Keratinocyte (primary cell): Measurements from ENCODE around the gene KLHL29. TPM values are rescaled to one million over a fixed set of nuclear protein-coding genes. Genes with fewer than 3 reads are reported as not detected.

ENCODE experiments used
- DNase-seq: peaks from one replicate; pipeline ENCODE4 v3.0.0-alpha.2; 2011; ENCODE audit warnings: low read depth, missing footprints, low spot score
- FAIRE-seq: peaks from 2 replicates; lab custom pipeline; 2011; peaks lifted over from hg19 to GRCh38; lab: Jason Lieb, UNC
- H2AFZ ChIP-seq: 2 replicates; pipeline ENCODE4 v1.6.0; 2012; ENCODE audit warnings: low read length, control low read depth, inconsistent platforms; ENCODE audit not compliant: control insufficient read depth
- H3K27ac ChIP-seq: 2 replicates; pipeline ENCODE4 v1.5.1; 2011; ENCODE audit warnings: low read length; ENCODE audit not compliant: control insufficient read depth, insufficient read depth
- H3K27me3 ChIP-seq: 3 replicates; pipeline ENCODE4 v1.6.0; 2011; ENCODE audit warnings: low read length; ENCODE audit not compliant: control insufficient read depth, insufficient read depth; ENCODE audit errors: extremely low read depth
- H3K36me3 ChIP-seq, 2 experiments: 2 replicates in 1 of 2; 3 replicates in 1 of 2; pipeline ENCODE4 v1.5.1; 2011; ENCODE audit warnings: low read length in 2 of 2, mild to moderate bottlenecking in 1 of 2; ENCODE audit not compliant: control insufficient read depth in 2 of 2, insufficient read depth in 2 of 2; ENCODE audit errors: extremely low read depth in 1 of 2
- H3K4me1 ChIP-seq: 3 replicates; pipeline ENCODE4 v1.5.1; 2011; ENCODE audit warnings: low read length; ENCODE audit not compliant: control insufficient read depth, insufficient read depth; ENCODE audit errors: extremely low read depth
- H3K4me2 ChIP-seq: 3 replicates; pipeline ENCODE4 v1.6.0; 2011; ENCODE audit warnings: low read depth, low read length; ENCODE audit not compliant: control insufficient read depth, insufficient read depth; ENCODE audit errors: extremely low read depth
- H3K4me3 ChIP-seq, 3 experiments: fragments of 200-600 bp in 1 of 3; sonication (generic) in 1 of 3; 2 replicates in 2 of 3; 3 replicates in 1 of 3; pipeline ENCODE4 v1.5.1; 2011 to 2016; ENCODE audit warnings: low read length in 3 of 3, mild to moderate bottlenecking in 3 of 3, control low read depth in 2 of 3, inconsistent platforms in 1 of 3, low read depth in 1 of 3, mixed read lengths in 1 of 3, mixed run types in 1 of 3, moderate library complexity in 1 of 3; ENCODE audit not compliant: control insufficient read depth in 2 of 3, insufficient read depth in 2 of 3; ENCODE audit errors: extremely low read depth in 1 of 3
- H3K79me2 ChIP-seq: 2 replicates; pipeline ENCODE4 v1.6.0; 2012; ENCODE audit warnings: low read length; ENCODE audit not compliant: control insufficient read depth, insufficient read depth
- H3K9ac ChIP-seq: 3 replicates; pipeline ENCODE4 v1.6.0; 2011; ENCODE audit warnings: low read length; ENCODE audit not compliant: control insufficient read depth, insufficient read depth; ENCODE audit errors: extremely low read depth
- H3K9me1 ChIP-seq: 3 replicates; pipeline ENCODE4 v1.6.0; 2011; ENCODE audit warnings: low read length; ENCODE audit not compliant: control insufficient read depth, insufficient read depth; ENCODE audit errors: extremely low read depth
- H3K9me3 ChIP-seq: 2 replicates; pipeline ENCODE4 v1.5.1; 2012; ENCODE audit warnings: low read depth, low read length; ENCODE audit not compliant: control insufficient read depth
- H4K20me1 ChIP-seq: 3 replicates; pipeline ENCODE4 v1.6.0; 2011; ENCODE audit warnings: low read length; ENCODE audit not compliant: control insufficient read depth, insufficient read depth; ENCODE audit errors: extremely low read depth
- EZH2 ChIP-seq: IDR thresholded peaks from one replicate; pipeline ENCODE4 v1.6.1; 2012; ENCODE audit warnings: inconsistent platforms, mild to moderate bottlenecking, low read length, moderate library complexity
- dilution Hi-C: fragments of 300-500 bp; cut with MboI; formaldehyde crosslinking; loops from one replicate; pipeline ENCODE4 v1.7.0; 2020; ENCODE audit warnings: low sequenced_read_pairs; ENCODE audit not compliant: extremely low pct_ligation_motif_present
- polyA plus RNA-seq, 5 experiments: library from polyadenylated mRNA; depleted of rRNA in 3 of 5; stranded (reverse) in 3 of 5; stranded (forward) in 1 of 5; unstranded in 1 of 5; fragments of >200 nt; gene quantifications; 1 replicate in 1 of 5; 2 replicates in 3 of 5; 3 replicates in 1 of 5; pipeline versions ENCODE4 v1.2.1 to v1.2.3, GENCODE V29; 2011 to 2012; ENCODE audit warnings: missing spikeins in 2 of 5, low read depth in 1 of 5, low replicate concordance in 1 of 5
- TF ChIP-seq, protein P1 (sequence below), 3 experiments: IDR thresholded peaks in 1 of 3; conservative IDR thresholded peaks in 1 of 3; optimal IDR thresholded peaks in 1 of 3; 2 replicates in 2 of 3; 3 replicates in 1 of 3; pipeline versions ENCODE3 to v1.5.1; 2011; ENCODE audit warnings: low read length in 3 of 3, mild to moderate bottlenecking in 3 of 3, moderate library complexity in 2 of 3, control low read depth in 1 of 3, inconsistent platforms in 1 of 3; ENCODE audit not compliant: insufficient read depth in 2 of 3; ENCODE audit errors: extremely low read depth in 1 of 3

The KLHL29 gene
- polyA plus RNA-seq, 1 donor (not counting 4 experiments of a cell fraction or from before 2014, with no cell fraction given), result 4.7 TPM

- Histone ChIP-seq H3K27ac (no peak overlapping the region), H3K4me1 (peaks cover 26% of the 10 kb centered on the region), H3K4me2 (no peak overlapping the region), H3K27me3 (no peaks in the 10 kb centered on the region), H3K36me3 (peaks cover 0 to 4% of the 10 kb centered on the region in 2 experiments), H3K4me3 (no peak overlapping the region), H3K9me3 (no peaks in the 10 kb centered on the region), H2AFZ (no peak overlapping the region), H3K9me1 (peaks cover 4% of the 10 kb centered on the region), H3K79me2 (no peaks in the 10 kb centered on the region), H4K20me1 (peaks cover 13% of the 10 kb centered on the region), H3K9ac (no peak overlapping the region)
- FAIRE-seq (no peak), DNase-seq (no peak)
- dilution Hi-C loops, result no loop called here
- TF ChIP-seq EZH2, result no peak
- TF ChIP-seq, protein P1, sequence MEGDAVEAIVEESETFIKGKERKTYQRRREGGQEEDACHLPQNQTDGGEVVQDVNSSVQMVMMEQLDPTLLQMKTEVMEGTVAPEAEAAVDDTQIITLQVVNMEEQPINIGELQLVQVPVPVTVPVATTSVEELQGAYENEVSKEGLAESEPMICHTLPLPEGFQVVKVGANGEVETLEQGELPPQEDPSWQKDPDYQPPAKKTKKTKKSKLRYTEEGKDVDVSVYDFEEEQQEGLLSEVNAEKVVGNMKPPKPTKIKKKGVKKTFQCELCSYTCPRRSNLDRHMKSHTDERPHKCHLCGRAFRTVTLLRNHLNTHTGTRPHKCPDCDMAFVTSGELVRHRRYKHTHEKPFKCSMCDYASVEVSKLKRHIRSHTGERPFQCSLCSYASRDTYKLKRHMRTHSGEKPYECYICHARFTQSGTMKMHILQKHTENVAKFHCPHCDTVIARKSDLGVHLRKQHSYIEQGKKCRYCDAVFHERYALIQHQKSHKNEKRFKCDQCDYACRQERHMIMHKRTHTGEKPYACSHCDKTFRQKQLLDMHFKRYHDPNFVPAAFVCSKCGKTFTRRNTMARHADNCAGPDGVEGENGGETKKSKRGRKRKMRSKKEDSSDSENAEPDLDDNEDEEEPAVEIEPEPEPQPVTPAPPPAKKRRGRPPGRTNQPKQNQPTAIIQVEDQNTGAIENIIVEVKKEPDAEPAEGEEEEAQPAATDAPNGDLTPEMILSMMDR (optimal IDR thresholded peaks at IDR 0.05 in 1 of 3, IDR thresholded peaks at IDR 0.05 in 1 of 3, conservative IDR thresholded peaks at IDR 0.05 in 1 of 3; ENCODE audit: extremely low read depth in 1 of 3, insufficient read depth in 2 of 3, low read length in 3 of 3), result no peak
Measured at GRCh38 chr2:23430263-23430662, 45.3 kb downstream of the KLHL29 start.

- Histone ChIP-seq H3K4me3 (no peak overlapping the region), H4K20me1 (peaks cover 18% of the 10 kb centered on the region), H3K27ac (no peak overlapping the region), H3K27me3 (no peaks in the 10 kb centered on the region), H2AFZ (no peak overlapping the region), H3K79me2 (no peaks in the 10 kb centered on the region), H3K4me2 (no peak overlapping the region), H3K9me1 (peaks cover 4% of the 10 kb centered on the region), H3K4me1 (peaks cover 25% of the 10 kb centered on the region), H3K9me3 (no peaks in the 10 kb centered on the region), H3K36me3 (peaks cover 0 to 4% of the 10 kb centered on the region in 2 experiments), H3K9ac (no peak overlapping the region)
- no peak for TF ChIP-seq EZH2
- TF ChIP-seq, protein P1 (optimal IDR thresholded peaks at IDR 0.05 in 1 of 3, IDR thresholded peaks at IDR 0.05 in 1 of 3, conservative IDR thresholded peaks at IDR 0.05 in 1 of 3; ENCODE audit: extremely low read depth in 1 of 3, insufficient read depth in 2 of 3, low read length in 3 of 3), result no peak
- DNase-seq (no peak), FAIRE-seq (no peak)
- dilution Hi-C loops, result no loop called here
Measured at GRCh38 chr2:23432531-23432930, 47.6 kb downstream of the KLHL29 start.
